Thyroid gland (tissue), 4 donors: ENCODE measurements around the gene ZNF48. TPM values are rescaled to one million over a fixed set of nuclear protein-coding genes. Genes with fewer than 3 reads are reported as not detected.

Experiments used
- DNase-seq, 2 donors: peaks; one replicate each; pipeline ENCODE4 v3.0.0-alpha.2; 2019
- H3K27ac ChIP-seq, 3 donors: fragments of 200-600 bp; sonication (generic); 1 replicate in 2 of 3; 2 replicates in 1 of 3; pipeline ENCODE4 v1.5.1; 2016 to 2019; ENCODE audit warnings: mild to moderate bottlenecking in 1 of 3, moderate library complexity in 1 of 3
- H3K27me3 ChIP-seq: fragments of 200-600 bp; sonication (generic); one replicate; pipeline ENCODE4 v1.5.1; 2019
- H3K36me3 ChIP-seq, 2 donors: fragments of 200-600 bp; sonication (generic); one replicate each; pipeline ENCODE4 v1.5.1; 2016 to 2019
- H3K4me1 ChIP-seq, 2 donors: fragments of 200-600 bp; sonication (generic); one replicate each; pipeline ENCODE4 v1.5.1; 2017 to 2019
- H3K4me3 ChIP-seq, 3 donors: fragments of 200-600 bp; sonication (generic); replicated peaks in 1 of 3; 1 replicate in 2 of 3; 2 replicates in 1 of 3; pipeline ENCODE4 v1.5.1; 2016; ENCODE audit warnings: mild to moderate bottlenecking in 1 of 3
- H3K9me3 ChIP-seq: fragments of 200-600 bp; sonication (generic); one replicate; pipeline ENCODE4 v1.5.1; 2017
- POLR2A ChIP-seq, 2 donors: fragments of 450-650 bp; IDR thresholded peaks; one replicate each; pipeline ENCODE4 v1.6.1; 2017; ENCODE audit warnings: antibody characterized with exemption in 2 of 2, mild to moderate bottlenecking in 2 of 2, moderate library complexity in 1 of 2
- WGBS, 2 donors: methylation state at CpG; one replicate each; pipeline ENCODE4 v1.1.5; 2017; 5-methylcytosine and 5-hydroxymethylcytosine counted together
- intact Hi-C: fragments of 100-400 bp; cut with DNase I; formaldehyde crosslinking; loops from one replicate; pipeline ENCODE4 v1.15.1; 2023
- total RNA-seq, 4 donors: library from RNA; depleted of rRNA; stranded (reverse); fragments of >200 nt; gene quantifications; one replicate each; pipeline ENCODE4 v1.2.3, GENCODE V29; 2016
- TF ChIP-seq, protein P1 (sequence below), 6 experiments: fragments of 200-600 bp in 3 of 6; fragments of 450-650 bp in 3 of 6; sonication (generic) in 3 of 6; IDR thresholded peaks; one replicate each; pipeline ENCODE4 v1.5.1; 2016 to 2019; ENCODE audit warnings: antibody characterized with exemption in 6 of 6, mild to moderate bottlenecking in 2 of 6, inconsistent platforms in 1 of 6, moderate library complexity in 1 of 6

ZNF48 gene
- total RNA-seq, 4 donors from 2014 or later, result 8.5 to 12.2 (median 9.4) TPM

DNA sequence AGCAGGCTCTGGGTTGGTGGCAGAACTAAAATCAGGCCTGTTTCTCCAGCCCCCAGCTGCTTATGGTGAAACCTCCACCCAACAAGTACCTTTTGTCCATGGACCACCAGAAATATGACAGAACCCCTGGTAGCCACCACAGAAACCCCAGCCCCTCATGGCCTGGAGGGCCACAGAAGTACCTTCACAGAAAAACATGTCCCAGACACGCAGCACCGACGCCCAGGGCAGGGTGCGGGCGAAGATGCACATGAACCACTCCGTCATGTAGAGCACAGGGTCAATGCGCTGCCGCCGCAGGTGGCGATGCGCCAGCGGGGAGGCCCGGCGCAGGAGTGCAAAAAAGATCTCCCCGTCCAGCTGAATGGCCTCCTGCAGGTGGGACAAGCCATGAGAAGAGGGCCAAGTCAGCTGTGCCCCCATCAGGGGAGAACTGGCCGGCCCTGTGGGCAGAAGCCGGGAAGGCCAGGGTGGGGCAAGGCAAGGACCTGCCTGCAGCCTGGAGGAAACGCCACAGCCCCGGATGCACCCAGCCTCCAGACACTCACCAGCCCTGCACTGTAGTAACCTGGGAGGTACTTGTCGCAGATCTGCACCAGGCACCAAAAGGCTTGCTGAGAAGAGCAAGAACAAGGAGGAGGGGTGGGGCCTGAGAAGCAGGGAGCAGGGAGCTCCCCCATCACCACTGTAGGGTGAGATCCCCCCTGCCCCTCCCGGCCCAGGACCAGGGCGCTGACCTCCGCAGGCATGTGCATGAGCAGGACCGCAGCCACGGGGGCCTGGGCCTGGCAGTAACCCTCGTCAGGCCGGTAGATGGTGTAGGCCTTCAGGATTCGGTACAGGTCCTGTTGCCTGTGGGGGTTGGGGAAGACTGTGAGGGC lies 36.0 kb upstream of the ZNF48 start:
- no peak overlapping the region for H3K27ac ChIP-seq
- TF ChIP-seq POLR2A (IDR thresholded peaks at IDR 0.05), result no peak
- TF ChIP-seq, protein P1, sequence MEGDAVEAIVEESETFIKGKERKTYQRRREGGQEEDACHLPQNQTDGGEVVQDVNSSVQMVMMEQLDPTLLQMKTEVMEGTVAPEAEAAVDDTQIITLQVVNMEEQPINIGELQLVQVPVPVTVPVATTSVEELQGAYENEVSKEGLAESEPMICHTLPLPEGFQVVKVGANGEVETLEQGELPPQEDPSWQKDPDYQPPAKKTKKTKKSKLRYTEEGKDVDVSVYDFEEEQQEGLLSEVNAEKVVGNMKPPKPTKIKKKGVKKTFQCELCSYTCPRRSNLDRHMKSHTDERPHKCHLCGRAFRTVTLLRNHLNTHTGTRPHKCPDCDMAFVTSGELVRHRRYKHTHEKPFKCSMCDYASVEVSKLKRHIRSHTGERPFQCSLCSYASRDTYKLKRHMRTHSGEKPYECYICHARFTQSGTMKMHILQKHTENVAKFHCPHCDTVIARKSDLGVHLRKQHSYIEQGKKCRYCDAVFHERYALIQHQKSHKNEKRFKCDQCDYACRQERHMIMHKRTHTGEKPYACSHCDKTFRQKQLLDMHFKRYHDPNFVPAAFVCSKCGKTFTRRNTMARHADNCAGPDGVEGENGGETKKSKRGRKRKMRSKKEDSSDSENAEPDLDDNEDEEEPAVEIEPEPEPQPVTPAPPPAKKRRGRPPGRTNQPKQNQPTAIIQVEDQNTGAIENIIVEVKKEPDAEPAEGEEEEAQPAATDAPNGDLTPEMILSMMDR (IDR thresholded peaks at IDR 0.05), result no peak

DNA sequence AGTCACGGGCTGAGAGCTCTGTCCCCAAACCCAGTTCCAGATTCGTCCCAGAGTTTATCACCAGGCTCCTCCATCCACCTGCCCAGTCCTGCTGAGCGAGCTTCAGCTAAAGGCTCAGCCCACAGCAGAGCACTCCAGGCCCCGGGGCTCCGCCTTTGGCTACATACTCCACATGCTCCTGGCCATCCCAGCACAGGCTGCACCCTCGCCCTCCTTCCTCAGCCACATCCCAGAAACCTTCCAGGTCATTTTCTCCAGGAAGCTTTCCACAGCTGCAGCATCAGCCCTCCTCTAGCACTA lies 35.4 kb upstream of the ZNF48 start:
- no peaks in the 10 kb centered on the region for H3K27me3 ChIP-seq
- no peak for DNase-seq
- WGBS, 2 donors, result 85 to 89% methylated on average over 6 of the region's 6 CpGs
- H3K9me3 ChIP-seq, result no peaks in the 10 kb centered on the region
- intact Hi-C loops, result no loop called here
- H3K36me3 ChIP-seq, result peaks cover 23 to 26% of the 10 kb centered on the region in 2 donors
- H3K4me3 ChIP-seq, result no peak overlapping the region
- H3K4me1 ChIP-seq, result peaks cover 13 to 14% of the 10 kb centered on the region in 2 donors
- H3K27ac ChIP-seq, result no peak overlapping the region
- TF ChIP-seq, protein P1 (IDR thresholded peaks at IDR 0.05), result no peak
- no peak for TF ChIP-seq POLR2A (IDR thresholded peaks at IDR 0.05)

More for the DNA sequence above, 36.0 kb upstream of the ZNF48 start:
- Histone ChIP-seq H3K9me3 (no peaks in the 10 kb centered on the region), H3K36me3 (peaks cover 21 to 23% of the 10 kb centered on the region in 2 donors), H3K4me3 (no peak overlapping the region), H3K4me1 (peaks cover 16% of the 10 kb centered on the region in 2 donors), H3K27me3 (no peaks in the 10 kb centered on the region)
- WGBS, 2 donors, result 92 to 95% methylated on average over 10 to 23 of the region's 28 CpGs
- intact Hi-C loops, result no loop called here
- DNase-seq, result no peak

DNA sequence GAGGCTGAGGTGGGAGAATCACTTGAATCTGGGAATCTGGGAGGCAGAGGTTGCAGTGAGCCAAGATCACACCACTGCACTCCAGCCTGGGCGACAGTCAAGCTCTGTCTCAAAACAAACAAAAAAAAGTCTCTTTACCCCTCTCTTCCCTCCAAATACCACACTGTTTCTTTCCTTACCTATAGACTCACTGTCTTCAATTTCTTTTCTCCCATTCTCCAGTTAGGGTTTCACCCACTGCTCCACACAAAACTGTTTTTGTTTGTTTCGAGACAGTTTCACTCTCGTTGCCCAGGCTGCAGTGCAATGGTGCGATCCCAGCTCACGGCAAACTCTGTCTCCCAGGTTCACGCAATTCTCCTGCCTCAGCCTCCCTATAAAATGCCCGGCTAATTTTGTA lies 34.0 kb upstream of the ZNF48 start:
- Histone ChIP-seq H3K36me3 (peaks cover 25 to 32% of the 10 kb centered on the region in 2 donors), H3K4me1 (peaks cover 4 to 13% of the 10 kb centered on the region in 2 donors), H3K27me3 (no peaks in the 10 kb centered on the region), H3K9me3 (no peaks in the 10 kb centered on the region), H3K4me3 (no peak overlapping the region), H3K27ac (no peak overlapping the region)
- TF ChIP-seq, protein P1 (IDR thresholded peaks at IDR 0.05), result no peak
- TF ChIP-seq POLR2A (IDR thresholded peaks at IDR 0.05), result no peak
- 97% methylated on average over 7 of the region's 7 CpGs for WGBS, 2 donors
- DNase-seq, result no peak
- intact Hi-C loops, result no loop called here

DNA sequence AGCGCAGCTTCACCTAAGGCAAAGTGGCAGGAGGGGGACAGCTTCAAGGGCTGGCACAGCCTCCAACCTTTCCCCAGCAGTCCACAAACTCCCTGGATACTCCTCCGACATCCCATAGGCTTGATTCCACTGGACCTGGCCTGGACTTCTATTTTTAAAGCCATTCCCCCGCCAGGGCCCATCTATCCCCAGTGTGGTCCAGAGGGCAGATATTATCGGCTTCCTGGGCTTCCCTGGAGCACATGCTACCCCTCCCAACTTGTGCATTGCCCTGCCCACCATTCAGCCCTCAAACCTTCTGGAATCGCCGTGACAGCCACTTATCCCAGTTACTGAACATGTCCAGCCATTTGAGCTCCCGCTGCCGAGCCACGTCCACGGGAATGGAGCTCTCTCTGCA lies 30.0 kb upstream of the ZNF48 start:
- Histone ChIP-seq H3K9me3 (no peaks in the 10 kb centered on the region), H3K4me3 (no peak overlapping the region), H3K36me3 (peaks cover 2 to 12% of the 10 kb centered on the region in 2 donors), H3K27me3 (no peaks in the 10 kb centered on the region), H3K4me1 (peaks cover 16 to 32% of the 10 kb centered on the region in 2 donors), H3K27ac (no peak overlapping the region)
- intact Hi-C loops, result no loop called here
- TF ChIP-seq, protein P1 (IDR thresholded peaks at IDR 0.05), result no peak
- TF ChIP-seq POLR2A (IDR thresholded peaks at IDR 0.05), result no peak
- WGBS, 2 donors, result 88 to 94% methylated on average over 9 to 10 of the region's 10 CpGs
- DNase-seq, result no peak

DNA sequence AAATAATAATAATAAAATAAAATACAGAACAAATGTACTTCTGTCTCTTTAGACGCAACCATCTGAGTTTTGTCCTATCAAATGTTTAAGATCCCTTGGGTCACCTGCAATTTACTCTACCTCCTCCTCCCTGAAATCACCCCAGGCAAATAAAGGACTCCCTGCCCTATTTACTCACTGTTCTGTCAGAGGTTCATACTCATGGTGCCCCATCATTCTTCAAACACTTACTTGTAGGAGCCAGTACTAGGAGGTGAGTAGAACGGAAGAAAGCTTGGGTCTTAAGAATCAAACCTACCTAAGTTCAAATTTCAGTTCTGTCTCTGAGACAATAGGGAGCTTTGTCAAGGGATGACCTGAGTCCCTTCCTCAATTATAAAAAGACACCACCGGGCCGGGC lies 28.7 kb upstream of the ZNF48 start:
- H3K36me3 ChIP-seq, result peaks cover 2 to 12% of the 10 kb centered on the region in 2 donors
- H3K4me3 ChIP-seq, result no peak overlapping the region
- no peaks in the 10 kb centered on the region for H3K9me3 ChIP-seq
- no peaks in the 10 kb centered on the region for H3K27me3 ChIP-seq
- 77 to 83% methylated on average over 4 of the region's 4 CpGs for WGBS, 2 donors
- intact Hi-C loops, result no loop called here
- H3K27ac ChIP-seq, result no peak overlapping the region
- TF ChIP-seq, protein P1 (IDR thresholded peaks at IDR 0.05), result no peak
- no peak for TF ChIP-seq POLR2A (IDR thresholded peaks at IDR 0.05)
- DNase-seq, result no peak
- H3K4me1 ChIP-seq, result peaks cover 16 to 36% of the 10 kb centered on the region in 2 donors
